Measurements from ENCODE around the gene ELANE. TPM values are rescaled to one million over a fixed set of nuclear protein-coding genes. Genes with fewer than 3 reads are reported as not detected.
A peak's percentile ranks its signal among the peaks of the same experiment; 100 is the strongest.
"Not testable (repeated sequence)": the region's sequence is repeated elsewhere in the genome, so short reads cannot be mapped to it uniquely, and the experiment has no call there.

The ELANE gene
- total RNA-seq, 1 experiment from 2014 or later = not detected

DNA sequence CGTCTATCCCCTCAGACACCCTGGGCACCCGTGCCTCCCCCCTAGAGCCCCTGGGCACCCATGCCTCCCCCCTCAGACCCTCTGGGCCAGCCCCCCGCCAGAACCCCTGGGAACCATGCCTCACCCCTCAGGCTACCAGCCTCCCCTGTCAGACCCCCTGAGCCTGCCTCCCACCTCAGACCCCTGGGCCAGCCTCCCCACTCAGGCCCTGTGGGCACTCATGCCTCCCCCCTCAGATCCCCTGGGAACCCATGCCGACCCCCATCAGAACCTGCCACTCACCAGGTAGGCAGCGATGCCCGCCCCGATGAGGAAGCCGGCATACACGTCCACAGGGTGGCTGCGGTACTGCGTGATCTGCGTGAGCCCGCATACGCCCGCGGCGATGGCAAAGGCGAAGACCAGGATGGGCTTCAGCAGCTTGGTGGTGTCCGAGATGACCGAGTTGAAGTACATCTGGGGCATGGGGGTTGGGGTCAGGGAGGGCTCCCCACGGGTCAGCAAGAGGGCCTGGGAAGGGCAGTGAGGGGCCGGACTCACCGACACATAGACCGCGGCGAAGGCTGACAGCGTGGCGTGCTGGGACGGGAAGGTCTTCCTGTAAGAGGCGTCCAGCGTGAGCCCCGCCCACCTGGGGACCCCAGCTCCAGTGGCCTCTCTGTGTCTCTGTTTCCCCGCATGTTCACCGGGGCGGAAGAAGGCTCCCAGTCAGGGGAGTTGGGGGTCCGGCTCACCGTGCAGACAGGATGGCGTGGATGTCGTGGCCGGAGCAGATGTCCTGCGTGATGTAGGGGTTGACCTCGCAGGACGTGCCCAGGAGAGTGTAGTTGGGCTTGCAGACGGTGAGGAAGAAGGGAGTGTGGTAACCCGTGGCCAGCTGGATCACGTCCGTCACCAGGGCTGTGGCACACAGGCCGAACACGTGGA is 37.7 kb upstream of the ELANE start:
- DNase-seq (ENCODE audit: low read depth) = no peak

GRCh38 chr19:815079-815774 is 36.9 kb upstream of the ELANE start:
- DNase-seq (ENCODE audit: low read depth) = no peak

GRCh38 chr19:815775-816499 is 36.2 kb upstream of the ELANE start:
- no peak for DNase-seq (ENCODE audit: low read depth)

- DNase-seq (ENCODE audit: low read depth) = no peak
These were observed 35.6 kb upstream of the ELANE start for GRCh38 chr19:816500-816857.

DNA sequence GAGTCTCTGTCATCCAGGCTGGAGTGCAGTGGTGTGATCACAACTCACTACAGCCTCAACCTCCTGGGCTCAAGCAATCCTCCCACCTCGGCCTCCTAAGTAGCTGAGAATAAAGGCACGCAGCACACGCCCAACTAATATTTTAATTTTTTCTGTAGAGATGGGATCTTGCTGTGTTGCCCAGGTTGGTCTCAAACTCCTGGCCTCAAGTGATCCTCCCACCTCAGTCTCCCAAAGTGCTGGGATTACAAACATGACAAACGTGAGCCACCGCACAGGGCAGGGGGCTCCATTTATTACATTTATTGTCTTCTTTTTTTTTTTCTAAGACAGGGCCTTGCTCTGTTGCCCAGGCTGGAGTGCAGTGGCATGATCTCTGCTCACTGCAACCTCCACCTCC is 31.9 kb upstream of the ELANE start:
- DNase-seq (ENCODE audit: low read depth) = not testable (repeated sequence)

DNA sequence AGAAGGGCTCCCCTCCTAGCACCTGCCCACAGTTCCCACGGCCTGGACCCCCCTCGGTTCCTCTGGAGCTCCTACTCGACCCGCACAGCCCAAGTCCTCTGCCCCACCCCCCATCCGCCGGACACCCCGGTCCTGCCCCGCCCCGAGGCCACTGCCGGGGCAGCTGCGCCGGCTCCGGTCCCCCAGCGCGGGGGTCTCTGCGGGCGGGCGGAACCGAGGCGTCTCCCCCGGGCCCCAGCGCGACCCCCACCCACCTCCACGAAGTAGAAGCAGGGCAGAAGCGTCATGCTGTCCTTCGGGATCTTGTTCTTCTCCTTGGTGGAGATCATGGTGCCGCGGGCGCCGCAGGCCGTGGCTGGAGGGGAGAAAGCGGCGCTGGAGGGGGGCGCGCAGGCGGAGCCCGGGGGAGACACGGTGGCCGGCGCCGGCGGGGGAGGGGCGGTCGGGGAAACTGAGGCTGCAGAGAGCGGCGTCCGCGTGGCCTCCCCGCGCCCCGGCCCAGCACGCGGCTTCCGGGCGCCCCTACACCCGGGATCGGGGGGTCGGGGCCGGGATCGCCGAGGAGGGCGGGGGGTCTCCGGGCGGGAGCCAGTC is 30.8 kb upstream of the ELANE start:
- no peak for DNase-seq (ENCODE audit: low read depth)

DNA sequence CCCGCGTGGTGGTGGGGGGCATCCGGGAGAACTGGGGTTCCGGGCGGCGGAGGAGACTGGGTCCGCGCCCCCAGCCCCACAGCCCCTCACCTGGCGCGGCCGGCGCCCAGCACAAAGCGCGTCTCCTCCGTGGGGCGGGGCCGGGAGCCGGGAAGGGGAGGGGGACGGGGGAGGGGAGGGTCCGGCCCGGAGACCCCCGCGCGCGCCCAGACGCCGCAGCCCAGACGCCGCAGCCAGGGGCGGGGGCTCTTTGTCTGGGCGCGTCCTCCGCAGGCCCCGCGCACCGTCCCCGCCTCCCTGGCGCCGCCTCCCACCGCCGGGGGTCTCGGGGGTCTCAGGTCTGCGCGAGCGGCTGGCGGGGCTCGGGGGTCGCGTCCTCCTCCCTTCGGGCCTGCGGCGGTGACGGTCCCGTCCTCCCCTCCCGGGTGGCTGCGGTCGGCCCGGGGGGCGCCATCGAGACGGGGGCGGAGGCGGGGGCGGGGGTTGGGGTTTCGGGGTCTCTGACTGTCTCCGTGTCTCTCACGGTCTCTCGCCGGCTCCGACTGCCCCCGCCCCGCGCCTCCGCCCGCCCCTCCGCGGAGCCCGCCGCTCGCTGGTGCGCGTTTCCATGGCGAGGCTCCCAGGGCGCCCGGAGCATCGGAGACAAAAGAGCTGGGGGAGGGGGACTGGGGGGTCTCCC is 30.1 kb upstream of the ELANE start, which contains the start of gene PLPPR3:
TSS of gene PLPPR3 (minus strand) at position 131 of the 679 bp plus-strand sequence. CDS start 396 bp downstream, outside the sequence.
- no peak for DNase-seq (ENCODE audit: low read depth)

DNA sequence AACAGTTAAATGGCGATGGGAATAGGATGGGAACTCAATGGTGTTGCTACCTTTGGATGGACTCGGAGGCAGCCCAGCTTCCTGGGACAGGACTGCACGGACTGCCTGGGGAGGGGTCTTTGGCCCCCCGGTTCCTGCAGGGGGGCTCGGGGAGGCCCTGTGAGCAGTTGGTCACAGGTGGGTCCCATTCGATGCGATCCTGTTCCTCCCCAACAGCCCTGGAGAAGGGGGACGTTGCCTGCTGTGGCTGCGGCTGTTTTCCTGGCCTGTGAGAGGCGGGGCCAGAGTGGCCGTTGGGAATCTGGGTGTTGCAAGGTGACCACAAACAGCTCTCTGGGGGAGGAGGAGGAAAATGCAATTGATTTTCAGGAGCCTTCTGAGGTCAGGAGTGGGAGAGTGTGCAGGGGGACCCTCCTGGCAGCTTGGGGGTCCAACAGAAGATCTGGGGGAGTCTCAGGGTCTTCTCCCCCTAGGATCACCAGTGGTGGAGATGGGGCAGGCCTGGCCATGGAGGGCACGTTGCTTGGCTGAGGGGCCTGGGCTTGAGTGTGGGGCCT is 28.5 kb upstream of the ELANE start:
- DNase-seq (ENCODE audit: low read depth) = peak; percentile 57

DNA sequence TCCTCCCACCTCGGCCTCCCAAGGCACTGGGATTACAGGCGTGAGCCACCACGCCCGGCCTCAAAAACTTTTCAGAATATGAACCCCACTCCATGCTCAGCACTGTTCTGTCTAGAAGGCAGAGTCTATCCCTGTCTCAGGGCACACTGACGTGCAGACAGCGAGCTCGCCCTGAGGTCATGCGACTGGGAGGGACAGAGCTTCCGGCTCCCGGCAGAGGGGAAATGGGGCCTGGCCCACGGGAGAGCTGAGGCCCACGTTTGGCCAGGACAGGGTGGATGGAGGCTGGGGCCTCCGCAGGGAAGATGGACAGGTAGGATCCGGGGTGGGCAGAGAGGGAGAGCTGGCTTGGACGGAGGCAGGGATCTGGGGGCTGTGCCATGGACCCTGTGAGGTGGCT is 27.2 kb upstream of the ELANE start:
- DNase-seq (ENCODE audit: low read depth) = no peak

DNA sequence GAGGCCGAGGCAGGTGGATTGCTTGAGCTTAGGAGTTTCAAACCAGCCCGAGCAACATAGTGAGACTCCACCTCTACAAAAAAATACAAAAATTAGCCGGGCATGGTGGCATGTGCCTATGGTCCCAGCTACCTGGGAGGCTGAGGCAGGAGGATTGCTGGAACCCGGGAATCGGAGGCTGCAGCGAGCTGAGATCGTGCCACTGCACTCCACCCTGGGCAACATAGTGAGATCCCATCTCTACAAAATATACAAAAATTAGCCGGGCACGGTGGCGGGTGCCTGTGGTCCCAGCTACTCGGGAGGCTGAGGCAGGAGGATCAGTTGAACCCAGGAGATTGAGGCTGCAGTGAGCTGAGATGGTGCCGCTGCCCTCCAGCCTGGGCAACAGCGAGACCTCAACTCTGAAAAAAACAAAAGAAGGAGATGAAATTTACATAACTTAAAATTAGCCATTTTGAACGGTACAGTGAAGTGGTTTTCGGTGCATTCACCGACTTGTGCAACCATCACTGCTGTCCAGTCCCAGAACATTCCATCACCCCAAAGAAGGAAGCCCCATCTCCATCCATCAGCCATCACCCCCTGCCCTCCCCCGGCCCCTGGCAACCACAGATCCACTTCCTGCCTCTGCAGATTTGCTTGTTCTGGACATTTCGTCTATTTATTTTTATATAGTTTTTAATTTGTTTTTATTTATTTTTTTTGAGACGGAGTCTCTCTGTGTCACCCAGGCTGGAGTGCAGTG is 26.0 kb upstream of the ELANE start:
- no peak for DNase-seq (ENCODE audit: low read depth)

DNA sequence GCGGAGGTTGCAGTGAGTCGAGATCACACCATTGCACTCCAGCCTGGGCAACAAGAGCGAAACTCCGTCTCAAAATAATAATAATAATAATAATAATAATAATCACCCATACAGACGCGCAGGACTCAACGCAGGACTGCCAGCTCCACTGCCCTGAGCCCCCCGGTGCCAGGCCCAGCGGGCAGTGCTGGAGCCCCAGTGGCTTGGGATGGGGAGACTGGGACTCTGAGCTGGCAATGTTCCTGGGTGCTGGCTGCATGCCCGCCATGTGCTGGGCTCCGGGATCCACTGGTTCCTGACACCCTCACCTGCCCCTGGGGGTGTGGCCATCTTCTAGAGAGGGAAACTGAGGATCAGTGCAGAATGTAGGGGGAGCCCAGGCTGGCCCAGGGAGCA is 24.8 kb upstream of the ELANE start:
- no peak for DNase-seq (ENCODE audit: low read depth)

DNA sequence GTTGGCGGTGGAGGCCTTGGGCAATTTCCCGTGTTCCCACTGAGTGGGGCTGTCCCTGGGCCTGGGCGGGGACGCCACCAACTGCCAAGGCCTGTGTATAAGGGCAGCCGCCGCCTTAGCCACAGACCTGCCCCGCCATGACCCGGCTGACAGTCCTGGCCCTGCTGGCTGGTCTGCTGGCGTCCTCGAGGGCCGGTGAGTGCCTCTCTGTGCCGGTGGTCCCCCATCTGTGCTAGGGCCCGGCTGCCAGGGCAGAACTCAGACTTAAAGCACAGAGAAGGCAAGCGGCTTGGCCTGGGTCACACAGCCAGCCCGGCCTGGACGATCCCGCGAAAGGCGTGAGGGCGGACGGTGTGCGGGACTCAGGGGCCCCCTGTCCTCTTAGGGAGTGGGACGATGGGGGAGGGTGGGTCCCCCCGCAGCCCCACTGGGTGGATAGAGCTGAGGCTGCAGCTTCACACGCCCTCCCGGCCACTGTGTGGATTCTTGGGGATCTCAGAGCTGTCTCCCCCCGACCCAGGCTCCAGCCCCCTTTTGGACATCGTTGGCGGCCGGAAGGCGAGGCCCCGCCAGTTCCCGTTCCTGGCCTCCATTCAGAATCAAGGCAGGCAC is 24.3 kb upstream of the ELANE start, which contains the start of gene AZU1:
TSS of gene AZU1 (plus strand) at position 128 of the 612 bp plus-strand sequence. CDS start at position 138, 10 bp downstream.
- DNase-seq (ENCODE audit: low read depth) = no peak

DNA sequence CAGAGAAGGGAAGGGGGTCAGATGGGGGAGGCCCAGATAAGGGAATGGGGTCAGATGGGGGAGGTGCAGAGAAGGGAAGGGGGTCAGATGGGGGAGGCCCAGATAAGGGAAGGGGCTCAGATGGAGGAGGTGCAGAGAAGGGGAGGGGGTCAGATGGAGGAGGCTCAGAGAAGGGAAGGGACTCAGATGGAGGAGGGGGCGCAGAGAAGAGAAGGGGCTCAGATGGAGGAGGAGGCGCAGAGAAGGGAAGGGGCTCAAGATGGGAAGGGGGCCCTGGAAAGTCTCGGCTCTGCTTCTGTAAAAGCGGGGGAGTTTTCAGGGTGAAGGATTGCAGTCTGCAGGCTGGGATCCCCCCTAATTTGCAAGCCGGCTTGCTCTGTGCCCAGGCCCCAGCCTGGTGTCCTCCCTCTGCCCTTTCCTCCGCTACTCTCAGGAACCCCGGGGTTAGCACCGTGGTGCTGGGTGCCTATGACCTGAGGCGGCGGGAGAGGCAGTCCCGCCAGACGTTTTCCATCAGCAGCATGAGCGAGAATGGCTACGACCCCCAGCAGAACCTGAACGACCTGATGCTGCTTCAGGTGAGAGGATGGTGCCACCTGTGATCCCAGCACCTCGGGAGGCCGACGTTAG is 22.9 kb upstream of the ELANE start:
- DNase-seq (ENCODE audit: low read depth) = no peak

- no peak for DNase-seq (ENCODE audit: low read depth)
These were observed 20.4 kb upstream of the ELANE start for GRCh38 chr19:831407-832369.

DNA sequence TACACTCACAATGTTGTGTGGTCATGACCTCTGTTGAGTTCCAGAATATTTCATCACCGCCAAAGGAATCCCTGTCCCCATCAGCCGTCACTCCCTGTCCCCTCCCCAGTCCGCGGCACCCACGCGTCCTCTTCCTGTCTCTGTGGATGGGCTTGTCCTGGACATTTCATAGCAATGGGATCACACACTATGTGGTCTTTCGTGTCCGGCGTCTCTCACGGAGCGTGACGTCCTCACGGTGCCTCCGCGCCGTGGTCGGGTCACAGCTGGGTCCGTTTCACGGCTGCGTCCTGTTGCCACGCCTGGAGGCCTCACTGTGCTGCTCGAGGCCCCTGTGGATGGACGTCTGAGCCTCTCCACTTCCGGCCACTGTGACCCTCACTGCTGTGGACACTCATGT is 17.9 kb upstream of the ELANE start:
- DNase-seq (ENCODE audit: low read depth) = no peak

DNA sequence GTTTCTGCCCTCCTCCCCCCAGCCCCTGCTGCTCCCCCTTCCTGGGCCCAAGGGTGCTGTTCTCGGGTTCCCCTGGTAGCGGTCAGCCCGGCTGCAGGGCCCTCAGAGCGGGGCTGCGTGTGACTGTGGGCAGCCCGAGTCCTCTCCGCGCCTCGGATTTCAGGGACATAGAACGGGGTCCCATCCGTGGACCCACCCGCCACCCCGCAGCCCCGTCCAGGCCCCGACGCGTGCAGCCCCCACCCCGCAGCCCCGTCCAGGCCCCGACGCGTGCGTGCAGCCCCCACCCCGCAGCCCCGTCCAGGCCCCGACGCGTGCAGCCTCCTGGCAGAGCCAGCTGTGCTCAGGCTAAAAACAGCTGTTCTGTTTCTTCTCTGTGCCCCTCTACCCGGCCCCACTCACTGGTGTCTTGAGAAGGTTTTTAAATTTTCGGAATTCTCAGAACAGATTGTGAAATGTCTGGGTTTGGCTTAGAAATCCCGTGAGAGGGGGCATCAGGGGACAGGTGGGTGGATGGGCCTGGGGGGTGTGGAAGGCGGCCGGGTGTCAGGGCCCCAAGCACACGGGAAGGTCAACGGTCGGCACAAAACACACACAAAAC is 16.8 kb upstream of the ELANE start:
- no peak for DNase-seq (ENCODE audit: low read depth)

GRCh38 chr19:840519-841206 is 11.4 kb upstream of the ELANE start, which contains the start of gene PRTN3:
Gene PRTN3, plus strand, starts transcription at chr19:840999. Its CDS starts 10 bp downstream, at chr19:841009.
- no peak for DNase-seq (ENCODE audit: low read depth)
